NB4 (cell line): Measurements from ENCODE around the gene SERPINA4.

Source experiments
- DNase-seq: peaks from one replicate; pipeline ENCODE4 v3.0.0; 2010; ENCODE audit warnings: low read depth
- H3K4me3 ChIP-seq: one replicate; pipeline ENCODE4 v1.5.1; 2011; ENCODE audit warnings: mild to moderate bottlenecking, low read depth, low read length, moderate library complexity
- MYC ChIP-seq: IDR thresholded peaks from 2 replicates; pipeline ENCODE4 v1.6.1; 2011; ENCODE audit warnings: low read depth, low read length
- POLR2A ChIP-seq: IDR thresholded peaks from 2 replicates; pipeline ENCODE4 v1.6.1; 2011; ENCODE audit warnings: mild to moderate bottlenecking; ENCODE audit not compliant: insufficient read length; ENCODE audit errors: extremely low read depth
- TF ChIP-seq, protein P1 (sequence below): IDR thresholded peaks from 2 replicates; pipeline ENCODE4 v1.6.1; 2011; ENCODE audit warnings: low read depth, low read length
- TF ChIP-seq, protein P2 (sequence below): IDR thresholded peaks from one replicate; pipeline ENCODE4 v1.5.1; 2012; ENCODE audit warnings: low read depth, low read length

The SERPINA4 gene

DNA sequence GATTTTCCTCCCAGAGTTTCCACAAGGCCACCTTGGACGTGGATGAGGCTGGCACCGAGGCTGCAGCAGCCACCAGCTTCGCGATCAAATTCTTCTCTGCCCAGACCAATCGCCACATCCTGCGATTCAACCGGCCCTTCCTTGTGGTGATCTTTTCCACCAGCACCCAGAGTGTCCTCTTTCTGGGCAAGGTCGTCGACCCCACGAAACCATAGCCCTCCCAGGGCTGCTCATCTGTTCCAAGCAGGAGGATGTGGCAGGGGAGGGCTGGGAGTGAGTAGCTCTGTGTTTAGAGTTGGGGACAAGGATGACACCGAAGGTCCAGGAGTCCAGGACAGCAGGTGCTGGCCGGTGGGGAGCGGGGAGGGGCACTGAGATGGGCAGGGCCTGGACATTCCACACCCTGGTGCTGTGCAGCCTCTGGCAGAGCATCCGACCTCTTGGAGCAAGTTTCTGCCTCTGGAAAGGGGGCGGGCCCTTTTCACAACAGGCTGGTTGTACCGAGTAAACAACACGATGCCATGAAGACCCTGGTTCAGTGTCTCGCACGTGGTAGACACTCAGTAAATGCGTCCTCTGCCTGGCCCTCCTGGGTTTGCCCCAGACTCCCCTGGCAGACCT lies 8.2 kb downstream of the SERPINA4 start:
- TF ChIP-seq, protein P1, sequence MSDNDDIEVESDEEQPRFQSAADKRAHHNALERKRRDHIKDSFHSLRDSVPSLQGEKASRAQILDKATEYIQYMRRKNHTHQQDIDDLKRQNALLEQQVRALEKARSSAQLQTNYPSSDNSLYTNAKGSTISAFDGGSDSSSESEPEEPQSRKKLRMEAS = no peak
- no peak for TF ChIP-seq MYC
- no peak for DNase-seq
- H3K4me3 ChIP-seq = no peak overlapping the region

DNA sequence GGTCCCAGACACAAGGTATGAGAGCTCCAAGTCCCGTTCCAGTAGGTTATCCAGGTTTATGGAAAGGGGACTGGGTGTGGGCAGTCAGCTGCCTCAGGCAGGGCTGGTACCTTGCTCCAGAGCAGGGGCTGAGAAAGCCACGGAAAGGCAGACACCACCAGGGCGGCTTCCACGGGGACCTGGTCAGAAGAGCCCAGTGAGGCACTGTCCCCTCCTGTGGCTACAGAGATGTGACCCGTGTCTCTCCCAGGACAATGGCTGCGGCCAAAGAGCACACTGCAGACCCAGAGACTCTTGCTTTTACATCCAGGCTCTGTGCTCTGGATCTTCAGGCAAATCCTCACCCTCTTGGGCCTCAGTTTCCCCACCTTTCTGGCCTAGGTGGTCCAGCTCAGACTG lies 8.8 kb downstream of the SERPINA4 start:
- DNase-seq = no peak
- TF ChIP-seq, protein P1 = no peak
- no peak for TF ChIP-seq POLR2A
- no peak for TF ChIP-seq MYC
- TF ChIP-seq, protein P2, sequence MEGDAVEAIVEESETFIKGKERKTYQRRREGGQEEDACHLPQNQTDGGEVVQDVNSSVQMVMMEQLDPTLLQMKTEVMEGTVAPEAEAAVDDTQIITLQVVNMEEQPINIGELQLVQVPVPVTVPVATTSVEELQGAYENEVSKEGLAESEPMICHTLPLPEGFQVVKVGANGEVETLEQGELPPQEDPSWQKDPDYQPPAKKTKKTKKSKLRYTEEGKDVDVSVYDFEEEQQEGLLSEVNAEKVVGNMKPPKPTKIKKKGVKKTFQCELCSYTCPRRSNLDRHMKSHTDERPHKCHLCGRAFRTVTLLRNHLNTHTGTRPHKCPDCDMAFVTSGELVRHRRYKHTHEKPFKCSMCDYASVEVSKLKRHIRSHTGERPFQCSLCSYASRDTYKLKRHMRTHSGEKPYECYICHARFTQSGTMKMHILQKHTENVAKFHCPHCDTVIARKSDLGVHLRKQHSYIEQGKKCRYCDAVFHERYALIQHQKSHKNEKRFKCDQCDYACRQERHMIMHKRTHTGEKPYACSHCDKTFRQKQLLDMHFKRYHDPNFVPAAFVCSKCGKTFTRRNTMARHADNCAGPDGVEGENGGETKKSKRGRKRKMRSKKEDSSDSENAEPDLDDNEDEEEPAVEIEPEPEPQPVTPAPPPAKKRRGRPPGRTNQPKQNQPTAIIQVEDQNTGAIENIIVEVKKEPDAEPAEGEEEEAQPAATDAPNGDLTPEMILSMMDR = no peak
- no peak overlapping the region for H3K4me3 ChIP-seq

DNA sequence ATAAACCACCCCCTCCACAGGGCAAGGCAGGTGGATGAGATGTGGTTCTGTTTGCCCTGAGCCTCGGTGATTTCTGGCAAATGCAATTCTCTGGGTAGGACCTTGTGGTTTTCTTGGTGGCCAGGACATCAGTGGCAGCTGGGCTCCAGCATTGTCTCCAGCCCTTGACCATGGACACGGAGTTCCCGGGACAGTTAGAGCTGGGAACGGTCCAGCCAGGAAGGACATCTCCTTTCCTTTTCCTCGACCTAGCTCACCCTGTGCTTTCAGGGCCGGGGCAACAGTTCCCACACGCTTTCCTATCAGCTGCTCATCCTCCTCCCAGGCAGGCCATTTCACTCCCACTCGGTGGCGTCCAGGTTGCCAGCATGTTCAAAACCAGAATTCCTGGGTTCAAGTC lies 9.2 kb downstream of the SERPINA4 start:
- no peak overlapping the region for H3K4me3 ChIP-seq
- TF ChIP-seq MYC (no peak), POLR2A (no peak)
- TF ChIP-seq, protein P2 = no peak
- TF ChIP-seq, protein P1 = no peak
- DNase-seq = no peak

DNA sequence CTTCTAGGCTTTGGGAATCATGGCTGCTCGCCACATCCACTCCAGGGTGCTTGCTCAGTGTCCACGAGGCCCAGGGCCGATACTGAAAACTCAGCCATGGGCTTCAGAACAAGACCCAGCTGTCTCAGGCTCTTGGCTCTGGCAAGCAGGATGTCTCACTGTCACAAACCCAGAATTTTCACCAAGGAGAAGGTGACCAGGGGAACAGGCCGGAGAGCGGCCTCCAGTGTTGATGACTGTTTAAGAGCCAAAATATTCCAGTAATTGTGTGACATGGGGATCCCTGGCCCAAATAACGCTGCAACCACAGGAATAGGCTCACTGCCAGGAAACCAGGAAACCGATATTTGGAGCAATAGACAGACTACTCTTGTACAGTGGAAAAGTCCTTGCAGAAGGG lies 10.2 kb downstream of the SERPINA4 start:
- DNase-seq = no peak
- H3K4me3 ChIP-seq = no peak overlapping the region
- TF ChIP-seq, protein P2 = no peak
- no peak for TF ChIP-seq MYC
- TF ChIP-seq POLR2A = no peak
- TF ChIP-seq, protein P1 = no peak

DNA sequence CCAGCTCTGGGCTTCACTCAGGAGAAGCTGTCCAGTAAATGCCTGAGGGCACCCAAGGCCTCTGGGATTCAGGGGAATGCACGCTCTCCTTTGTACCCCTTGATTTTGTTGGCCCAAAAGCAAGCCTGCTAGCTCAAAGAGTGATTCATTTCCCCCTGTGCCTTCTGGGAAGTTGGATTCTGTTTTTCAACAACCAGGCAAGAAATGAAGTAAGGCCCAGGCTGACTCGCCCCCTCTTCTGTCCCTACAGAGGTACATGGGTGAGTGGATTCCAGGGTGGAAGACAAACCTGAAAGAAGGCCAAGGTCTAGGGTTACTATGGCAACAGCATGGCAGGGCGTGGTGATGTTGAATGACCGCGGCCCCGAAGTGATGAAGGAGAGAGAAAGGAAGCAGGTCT lies 10.7 kb downstream of the SERPINA4 start:
- TF ChIP-seq, protein P1 = no peak
- TF ChIP-seq, protein P2 = no peak
- TF ChIP-seq POLR2A (no peak), MYC (no peak)
- DNase-seq = no peak
- H3K4me3 ChIP-seq = no peak overlapping the region

DNA sequence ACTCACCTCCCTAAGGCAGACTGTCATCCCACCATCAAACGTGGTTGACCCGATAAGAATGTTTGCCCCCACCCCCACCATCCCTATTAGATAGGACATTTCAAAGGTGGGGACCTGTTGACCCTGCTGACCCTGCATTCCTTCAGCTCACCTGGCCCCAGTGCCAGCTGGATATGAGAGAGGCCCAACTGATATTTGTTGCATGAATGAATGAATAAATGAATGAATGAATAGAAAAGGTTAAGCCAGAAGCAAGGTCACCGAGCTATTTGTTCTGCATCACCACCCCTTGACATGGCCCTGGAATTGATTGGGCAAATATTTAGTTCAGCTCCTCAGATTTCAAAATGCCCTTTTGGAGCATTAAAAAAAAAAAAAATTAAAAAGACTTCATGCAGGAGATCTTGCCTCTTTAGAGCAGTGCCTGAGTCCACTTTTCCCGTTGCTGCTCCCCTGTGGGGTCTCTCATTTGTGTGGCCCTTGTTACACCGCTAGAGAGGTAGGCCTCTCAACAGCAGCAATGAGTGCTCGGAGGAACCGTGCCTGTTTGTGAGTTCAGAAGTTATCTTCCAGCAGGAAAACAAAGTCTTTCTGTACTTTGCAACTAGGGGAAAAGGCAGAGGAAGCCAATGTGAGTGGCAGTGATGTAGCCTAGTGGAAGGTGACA lies 11.5 kb downstream of the SERPINA4 start:
- TF ChIP-seq, protein P2 = no peak
- TF ChIP-seq, protein P1 = no peak
- TF ChIP-seq MYC (no peak), POLR2A (no peak)
- H3K4me3 ChIP-seq = no peak overlapping the region
- DNase-seq = no peak
